GM12873 (cell line): ENCODE measurements around the gene EP400.

Source experiments
- CTCF ChIP-seq: IDR thresholded peaks from 2 replicates; pipeline ENCODE4 v1.5.1; 2012; ENCODE audit warnings: low read depth, mild to moderate bottlenecking, moderate library complexity, low read length, control low read depth; ENCODE audit not compliant: insufficient read depth; ENCODE audit errors: missing control alignments

EP400 gene

GRCh38 chr12:131933387-131933786 lies 16.4 kb upstream of the EP400 start:
- TF ChIP-seq CTCF: no peak

- no peak for TF ChIP-seq CTCF
These were observed 15.2 kb upstream of the EP400 start for GRCh38 chr12:131934535-131934934.

GRCh38 chr12:131938082-131938481 lies 11.7 kb upstream of the EP400 start:
- TF ChIP-seq CTCF: no peak

GRCh38 chr12:131939007-131939406 lies 10.7 kb upstream of the EP400 start:
- no peak for TF ChIP-seq CTCF

- TF ChIP-seq CTCF: no peak
These were observed 9.6 kb upstream of the EP400 start for GRCh38 chr12:131940141-131940547.

GRCh38 chr12:131941116-131941986 lies 8.4 kb upstream of the EP400 start:
- TF ChIP-seq CTCF: no peak

- no peak for TF ChIP-seq CTCF
These were observed 7.8 kb upstream of the EP400 start for GRCh38 chr12:131941987-131942341.
